Measurements from ENCODE around the gene SULT1A2.
"Not testable (repeated sequence)": the region's sequence is repeated elsewhere in the genome, so short reads cannot be mapped to it uniquely, and the experiment has no call there.

SULT1A2 gene

GRCh38 chr16:28596840-28597691 is at the start of gene SULT1A2:
Gene SULT1A2, minus strand, starts transcription at chr16:28597050. Its CDS starts 1,120 bp downstream, at chr16:28595930.
- DNase-seq (ENCODE audit: extremely low spot score, insufficient read length, low read depth) (no peak), FAIRE-seq (no peak)

GRCh38 chr16:28639959-28640358 is 43.1 kb upstream of the SULT1A2 start:
- DNase-seq (ENCODE audit: extremely low spot score, insufficient read length, low read depth); FAIRE-seq: not testable (repeated sequence)

DNA sequence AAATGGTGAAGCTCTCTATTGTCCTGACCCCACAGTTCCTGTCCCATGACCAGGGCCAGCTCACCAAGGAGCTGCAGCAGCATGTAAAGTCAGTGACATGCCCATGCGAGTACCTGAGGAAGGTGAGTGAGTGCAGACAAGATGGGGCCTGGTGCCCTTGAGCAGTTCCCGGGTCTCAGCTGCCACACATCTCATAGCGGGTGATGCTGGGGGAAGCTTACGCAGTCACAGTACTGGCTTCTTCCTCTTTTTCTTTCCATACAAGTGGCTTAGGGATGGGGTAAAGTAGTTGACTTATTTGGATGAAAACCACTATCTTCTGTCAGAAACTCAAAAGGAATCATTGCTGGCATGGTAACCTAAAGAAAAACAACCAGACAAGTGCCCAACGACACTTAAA is 41.5 kb upstream of the SULT1A2 start:
- DNase-seq (ENCODE audit: extremely low spot score, insufficient read length, low read depth); FAIRE-seq: not testable (repeated sequence)

DNA sequence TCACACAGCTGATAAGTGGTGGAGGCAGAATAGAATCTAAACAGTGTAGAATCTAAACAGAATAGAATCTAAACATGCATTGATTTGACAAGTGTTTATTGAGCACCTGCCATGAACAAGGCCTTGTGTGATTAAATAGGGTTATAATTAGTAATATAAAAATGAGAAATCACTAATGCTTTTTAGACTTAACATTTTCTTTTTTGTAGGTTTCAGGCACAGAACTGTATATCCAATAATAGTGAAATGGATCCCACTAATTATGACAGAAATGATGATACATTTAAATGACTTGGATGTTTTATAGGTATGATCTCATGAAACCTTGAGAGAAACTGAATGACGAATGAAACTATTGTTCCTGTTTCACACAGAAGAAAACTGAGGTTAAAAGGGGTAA is 40.9 kb upstream of the SULT1A2 start, which contains the start of gene NPIPB8:
NPIPB8 (plus strand) TSS at position 301 of the 400 bp plus-strand sequence. CDS start 296 bp downstream, outside the sequence.
- not testable (repeated sequence) for DNase-seq (ENCODE audit: extremely low spot score, insufficient read length, low read depth); FAIRE-seq

- FAIRE-seq, result not testable (repeated sequence)
Measured at GRCh38 chr16:28636093-28636823, 39.4 kb upstream of the SULT1A2 start.

DNA sequence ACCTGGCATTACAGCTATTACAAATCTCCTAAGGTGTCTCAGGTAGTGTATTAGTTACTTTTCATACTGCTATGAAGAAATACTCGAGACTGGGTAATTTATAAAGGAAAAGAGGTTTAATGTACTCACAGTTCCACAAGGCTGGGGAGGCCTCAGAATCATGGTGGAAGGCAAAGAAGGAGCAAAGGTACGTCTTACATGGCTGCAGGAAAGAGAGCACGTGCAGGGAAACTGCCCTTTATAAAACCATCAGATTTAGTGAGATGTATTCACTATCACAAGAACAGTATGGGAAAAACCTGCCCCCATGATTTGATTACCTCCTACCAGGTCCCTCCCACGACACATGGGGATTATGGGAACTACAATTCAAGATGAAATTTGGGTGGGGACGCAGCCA is 34.1 kb upstream of the SULT1A2 start:
- not testable (repeated sequence) for FAIRE-seq

More at GRCh38 chr16:28636093-28636823, 39.4 kb upstream of the SULT1A2 start:
- not testable (repeated sequence) for DNase-seq (ENCODE audit: extremely low spot score, insufficient read length, low read depth)

DNA sequence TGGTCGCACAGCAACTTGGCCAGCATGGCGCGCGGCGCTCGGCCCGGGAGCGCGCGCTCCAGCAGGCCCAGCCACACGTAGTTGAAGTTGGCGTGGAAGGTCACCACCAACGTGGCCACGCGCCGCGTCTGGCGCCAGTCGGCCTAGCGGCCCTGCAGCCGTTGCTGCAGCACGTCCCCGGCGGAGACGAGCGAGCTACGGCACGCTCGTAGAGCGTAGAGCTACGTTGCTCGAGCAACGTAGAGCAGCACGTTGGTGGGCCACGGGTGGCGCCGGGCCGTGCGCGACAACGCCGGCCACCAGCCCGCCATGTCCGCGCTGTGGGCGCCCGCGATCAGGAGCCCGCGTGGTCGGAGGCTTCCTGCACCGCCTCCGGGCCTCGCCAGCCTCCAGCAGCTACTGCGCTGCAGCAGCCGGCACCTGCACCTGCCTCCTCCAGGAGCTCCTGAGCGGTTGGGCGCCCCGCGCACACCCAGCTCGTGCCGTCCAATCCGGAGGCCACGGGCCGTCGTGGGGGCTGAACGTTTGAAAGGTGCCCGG is 26.4 kb upstream of the SULT1A2 start:
- FAIRE-seq (no peak), DNase-seq (ENCODE audit: extremely low spot score, insufficient read length, low read depth) (no peak)

More for the DNA sequence above, 34.1 kb upstream of the SULT1A2 start:
- not testable (repeated sequence) for DNase-seq (ENCODE audit: extremely low spot score, insufficient read length, low read depth)

- not testable (repeated sequence) for FAIRE-seq; DNase-seq (ENCODE audit: extremely low spot score, insufficient read length, low read depth)
Measured at GRCh38 chr16:28622532-28623171, 25.8 kb upstream of the SULT1A2 start.

GRCh38 chr16:28621481-28622155 is 24.8 kb upstream of the SULT1A2 start:
- DNase-seq (ENCODE audit: extremely low spot score, insufficient read length, low read depth), result no peak
- no peak for FAIRE-seq

DNA sequence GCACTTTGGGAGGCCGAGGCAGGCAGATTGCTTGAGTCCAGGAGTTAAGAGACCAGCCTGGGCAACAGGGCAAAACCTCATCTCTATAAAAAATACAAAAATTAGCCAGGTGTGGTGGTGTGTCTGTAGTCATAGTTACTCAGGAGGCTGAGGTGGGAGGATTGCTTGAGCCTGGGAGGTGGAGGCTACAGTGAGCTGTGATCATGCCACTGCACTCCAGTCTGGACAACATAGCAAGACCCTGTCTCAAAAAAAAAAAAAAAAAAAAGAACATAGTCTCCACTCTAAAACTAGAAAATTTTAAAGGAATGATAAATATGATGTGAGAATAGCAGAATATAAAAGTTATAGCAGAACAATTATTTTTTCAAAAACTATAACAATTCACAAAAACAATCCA is 23.5 kb upstream of the SULT1A2 start:
- DNase-seq (ENCODE audit: extremely low spot score, insufficient read length, low read depth); FAIRE-seq: not testable (repeated sequence)

GRCh38 chr16:28617874-28618273 is 21.0 kb upstream of the SULT1A2 start:
- FAIRE-seq, result no peak
- no peak for DNase-seq (ENCODE audit: extremely low spot score, insufficient read length, low read depth)

DNA sequence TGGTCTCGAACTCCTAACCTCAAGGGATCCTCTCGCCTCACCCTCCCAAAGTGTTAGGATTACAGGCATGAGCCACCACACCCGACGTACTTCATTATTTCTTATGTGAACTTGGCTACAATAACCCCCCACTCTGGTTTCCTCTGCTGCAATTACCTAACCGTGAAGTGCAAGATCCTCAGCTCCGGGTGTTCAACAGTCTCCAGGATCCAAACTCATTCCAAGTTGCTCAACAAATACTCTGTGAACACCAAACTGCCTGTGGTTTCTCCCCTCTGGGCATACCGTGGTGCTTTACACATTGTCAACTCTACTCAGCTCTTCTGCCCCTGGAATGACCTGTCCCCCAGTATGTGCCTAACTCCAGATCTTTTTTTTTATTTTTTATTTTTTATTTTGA is 19.8 kb upstream of the SULT1A2 start:
- DNase-seq (ENCODE audit: extremely low spot score, insufficient read length, low read depth) (no peak), FAIRE-seq (no peak)

DNA sequence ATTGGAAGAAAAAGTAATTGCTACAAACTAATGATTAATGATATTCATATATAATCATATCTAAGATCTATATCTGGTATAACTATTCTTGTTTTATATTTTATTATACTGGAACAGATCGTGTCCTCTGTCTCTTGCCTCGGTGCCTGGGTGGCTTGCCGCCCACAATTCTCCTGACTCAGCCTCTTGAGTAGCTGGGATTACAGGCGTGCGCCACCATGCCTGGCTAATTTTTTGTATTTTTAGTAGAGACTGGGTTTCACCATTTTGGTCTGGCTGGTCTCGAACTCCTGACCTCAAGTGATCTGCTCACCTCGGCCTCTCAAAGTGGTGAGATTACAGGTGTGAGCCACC is 19.4 kb upstream of the SULT1A2 start:
- FAIRE-seq; DNase-seq (ENCODE audit: extremely low spot score, insufficient read length, low read depth): not testable (repeated sequence)

DNA sequence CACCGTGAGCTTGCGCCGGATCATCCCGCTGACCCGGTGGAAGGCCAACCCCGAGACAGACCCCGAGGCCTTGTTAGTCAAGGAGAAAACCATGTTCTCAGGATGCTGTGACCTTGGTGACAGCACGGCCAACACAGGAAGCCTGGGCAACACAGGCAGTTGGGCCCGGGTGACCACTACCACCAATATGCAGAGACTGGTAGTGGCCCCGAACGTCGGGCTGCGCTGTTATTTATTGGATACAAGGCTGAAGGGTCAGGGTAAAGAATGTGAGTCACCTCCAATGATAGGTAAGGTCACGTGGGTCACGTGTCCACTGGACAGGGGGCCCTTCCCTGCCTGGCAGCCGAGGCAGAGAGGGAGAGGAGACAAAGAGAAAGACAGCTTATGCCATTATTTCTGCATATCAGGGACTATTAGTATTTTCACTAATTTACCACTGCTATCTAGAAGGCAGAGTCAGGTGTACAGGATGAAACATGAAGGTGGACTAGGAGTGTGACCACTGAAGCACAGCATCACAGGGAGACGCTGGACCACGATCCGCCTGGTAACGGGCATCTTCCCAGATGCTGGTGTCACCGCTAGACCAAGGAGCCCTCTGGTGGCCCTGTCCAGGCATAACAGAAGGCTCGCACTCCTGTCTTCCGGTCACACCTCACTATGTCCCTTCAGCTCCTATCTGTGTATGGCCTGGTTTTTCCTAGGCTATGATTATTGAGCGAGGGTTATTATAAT is 18.8 kb upstream of the SULT1A2 start:
- FAIRE-seq; DNase-seq (ENCODE audit: extremely low spot score, insufficient read length, low read depth): not testable (repeated sequence)

- FAIRE-seq; DNase-seq (ENCODE audit: extremely low spot score, insufficient read length, low read depth): not testable (repeated sequence)
Measured at GRCh38 chr16:28614561-28614960, 17.7 kb upstream of the SULT1A2 start.

- DNase-seq (ENCODE audit: extremely low spot score, insufficient read length, low read depth); FAIRE-seq: not testable (repeated sequence)
Measured at GRCh38 chr16:28613912-28614311, 17.1 kb upstream of the SULT1A2 start.

- FAIRE-seq, result peak; percentile 97
Measured at GRCh38 chr16:28612359-28613280, 15.8 kb upstream of the SULT1A2 start.

More at GRCh38 chr16:28612359-28613280, 15.8 kb upstream of the SULT1A2 start:
- DNase-seq (ENCODE audit: extremely low spot score, insufficient read length, low read depth), result not testable (repeated sequence)

All from GM18507 (cell line).